NCI-H226 (cell line): ENCODE results near the gene IMMP2L.
A peak's percentile ranks its signal among the peaks of the same experiment; 100 is the strongest.

ENCODE experiments used
- DNase-seq: peaks from one replicate; pipeline ENCODE4 v3.0.0-alpha.2; 2015

The IMMP2L gene

GRCh38 chr7:111196655-111197054 is 365.6 kb downstream of the IMMP2L start:
- no peak for DNase-seq

GRCh38 chr7:111192614-111193413 is 369.5 kb downstream of the IMMP2L start:
- no peak for DNase-seq

- no peak for DNase-seq
Observed at GRCh38 chr7:111190804-111191203, 371.5 kb downstream of the IMMP2L start.

GRCh38 chr7:111184987-111185386 is 377.3 kb downstream of the IMMP2L start:
- no peak for DNase-seq

- DNase-seq, result no peak
Observed at GRCh38 chr7:111183321-111183720, 379.0 kb downstream of the IMMP2L start.

- no peak for DNase-seq
Observed at GRCh38 chr7:111180338-111180737, 382.0 kb downstream of the IMMP2L start.

GRCh38 chr7:111175908-111176441 is 386.3 kb downstream of the IMMP2L start:
- DNase-seq, result no peak

GRCh38 chr7:111174510-111174909 is 387.8 kb downstream of the IMMP2L start:
- DNase-seq, result no peak

GRCh38 chr7:111173990-111174389 is 388.3 kb downstream of the IMMP2L start:
- DNase-seq, result no peak

- no peak for DNase-seq
Observed at GRCh38 chr7:111173528-111173927, 388.8 kb downstream of the IMMP2L start.

- DNase-seq, result peak; percentile 7
Observed at GRCh38 chr7:111172564-111173257, 389.6 kb downstream of the IMMP2L start.

GRCh38 chr7:111168182-111168581 is 394.1 kb downstream of the IMMP2L start:
- DNase-seq, result no peak

GRCh38 chr7:111164442-111164841 is 397.9 kb downstream of the IMMP2L start:
- DNase-seq, result no peak

- no peak for DNase-seq
Observed at GRCh38 chr7:111162692-111163091, 399.6 kb downstream of the IMMP2L start.

- DNase-seq, result no peak
Observed at GRCh38 chr7:111160297-111160696, 402.0 kb downstream of the IMMP2L start.

- DNase-seq, result peak; percentile 34
Observed at GRCh38 chr7:111159426-111159825, 402.9 kb downstream of the IMMP2L start.

- no peak for DNase-seq
Observed at GRCh38 chr7:111150709-111151108, 411.6 kb downstream of the IMMP2L start.

- DNase-seq, result no peak
Observed at GRCh38 chr7:111147708-111148533, 414.4 kb downstream of the IMMP2L start.

GRCh38 chr7:111146136-111146535 is 416.2 kb downstream of the IMMP2L start:
- no peak for DNase-seq

GRCh38 chr7:111145472-111145871 is 416.8 kb downstream of the IMMP2L start:
- no peak for DNase-seq

- DNase-seq, result no peak
Observed at GRCh38 chr7:111140091-111140865, 422.0 kb downstream of the IMMP2L start.

- no peak for DNase-seq
Observed at GRCh38 chr7:111138586-111138985, 423.7 kb downstream of the IMMP2L start.
